ENCODE data around the gene EID2B.

- TF ChIP-seq, protein P1, sequence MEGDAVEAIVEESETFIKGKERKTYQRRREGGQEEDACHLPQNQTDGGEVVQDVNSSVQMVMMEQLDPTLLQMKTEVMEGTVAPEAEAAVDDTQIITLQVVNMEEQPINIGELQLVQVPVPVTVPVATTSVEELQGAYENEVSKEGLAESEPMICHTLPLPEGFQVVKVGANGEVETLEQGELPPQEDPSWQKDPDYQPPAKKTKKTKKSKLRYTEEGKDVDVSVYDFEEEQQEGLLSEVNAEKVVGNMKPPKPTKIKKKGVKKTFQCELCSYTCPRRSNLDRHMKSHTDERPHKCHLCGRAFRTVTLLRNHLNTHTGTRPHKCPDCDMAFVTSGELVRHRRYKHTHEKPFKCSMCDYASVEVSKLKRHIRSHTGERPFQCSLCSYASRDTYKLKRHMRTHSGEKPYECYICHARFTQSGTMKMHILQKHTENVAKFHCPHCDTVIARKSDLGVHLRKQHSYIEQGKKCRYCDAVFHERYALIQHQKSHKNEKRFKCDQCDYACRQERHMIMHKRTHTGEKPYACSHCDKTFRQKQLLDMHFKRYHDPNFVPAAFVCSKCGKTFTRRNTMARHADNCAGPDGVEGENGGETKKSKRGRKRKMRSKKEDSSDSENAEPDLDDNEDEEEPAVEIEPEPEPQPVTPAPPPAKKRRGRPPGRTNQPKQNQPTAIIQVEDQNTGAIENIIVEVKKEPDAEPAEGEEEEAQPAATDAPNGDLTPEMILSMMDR (IDR thresholded peaks at IDR 0.05) = no peak
- no peak for TF ChIP-seq POLR2A (IDR thresholded peaks at IDR 0.05)
These were observed 15.2 kb downstream of the EID2B start for GRCh38 chr19:39517432-39517831.

All from testis (tissue), 2 donors.